ENCODE measurements around the gene HTRA3.

- no peak for TF ChIP-seq CTCF (IDR thresholded peaks at IDR 0.05)
- TF ChIP-seq POLR2AphosphoS5 (IDR thresholded peaks at IDR 0.05) = no peak
- TF ChIP-seq POLR2A (IDR thresholded peaks at IDR 0.05) = no peak
Measured at GRCh38 chr4:8294775-8295174, 25.2 kb downstream of the HTRA3 start.

Data from suprapubic skin (tissue), 4 donors.